OCI-LY3 (cell line): ENCODE data around the gene TARBP2.

Source experiments
- H2AFZ ChIP-seq: fragments of 200-600, 300-600 bp; shearing (Covaris generic); 2 replicates; pipeline ENCODE4 v1.6.0; 2014; ENCODE audit warnings: antibody characterized with exemption, low read depth, low read length
- H3K27ac ChIP-seq: fragments of 200-600, 300-600 bp; sonication (generic); 2 replicates; pipeline ENCODE4 v1.5.1; 2014; ENCODE audit warnings: mild to moderate bottlenecking, low read length, moderate library complexity, mixed read lengths
- H3K27me3 ChIP-seq: fragments of 200-600, 300-600 bp; sonication (generic); 2 replicates; pipeline ENCODE4 v1.6.1; 2014; ENCODE audit warnings: low read depth, low read length, mixed read lengths
- H3K36me3 ChIP-seq: fragments of 200-600, 300-600 bp; sonication (generic); replicated peaks from 2 replicates; pipeline ENCODE3; 2014; ENCODE audit warnings: low read depth, low read length, mixed read lengths
- H3K4me1 ChIP-seq: fragments of 300-600, 200-600 bp; sonication (generic); 2 replicates; pipeline ENCODE4 v1.6.1; 2014; ENCODE audit warnings: low read length, mixed read lengths
- H3K4me2 ChIP-seq: fragments of 200-600, 300-600 bp; sonication (generic); 2 replicates; pipeline ENCODE4 v1.6.1; 2014; ENCODE audit warnings: low read length, mixed read lengths
- H3K4me3 ChIP-seq: fragments of 300-600, 200-600 bp; sonication (generic); 2 replicates; pipeline ENCODE4 v1.5.1; 2014; ENCODE audit warnings: antibody characterized with exemption, mild to moderate bottlenecking, low read length, moderate library complexity
- H3K79me2 ChIP-seq: fragments of 300-600, 200-600 bp; shearing (Covaris generic); 2 replicates; pipeline ENCODE4 v1.6.1; 2014; ENCODE audit warnings: mild to moderate bottlenecking, low read length, mixed read lengths
- H3K9ac ChIP-seq: fragments of 300-600, 200-600 bp; shearing (Covaris generic); 2 replicates; pipeline ENCODE4 v1.6.0; 2014; ENCODE audit warnings: mild to moderate bottlenecking, low read length, moderate library complexity
- H3K9me3 ChIP-seq: fragments of 200-600, 300-600 bp; shearing (Covaris generic); 2 replicates; pipeline ENCODE4 v1.6.1; 2014; ENCODE audit warnings: low read length, mixed read lengths; ENCODE audit not compliant: insufficient read depth
- H4K20me1 ChIP-seq: fragments of 200-600, 300-600 bp; sonication (generic); 2 replicates; pipeline ENCODE4 v1.6.1; 2016; ENCODE audit warnings: low read length, mixed read lengths; ENCODE audit not compliant: insufficient read depth
- EZH2phosphoT487 ChIP-seq: fragments of 200-600 bp; shearing (Covaris generic); IDR thresholded peaks from 2 replicates; pipeline ENCODE4 v1.6.1; 2018; ENCODE audit warnings: antibody characterized with exemption, mixed run types, low read depth
- TF ChIP-seq, protein P1 (sequence below): fragments of 200-600, 300-600 bp; sonication (generic); IDR thresholded peaks from 2 replicates; pipeline ENCODE4 v1.5.1; 2014; ENCODE audit warnings: antibody characterized with exemption, low read length, low read depth

Gene TARBP2

DNA sequence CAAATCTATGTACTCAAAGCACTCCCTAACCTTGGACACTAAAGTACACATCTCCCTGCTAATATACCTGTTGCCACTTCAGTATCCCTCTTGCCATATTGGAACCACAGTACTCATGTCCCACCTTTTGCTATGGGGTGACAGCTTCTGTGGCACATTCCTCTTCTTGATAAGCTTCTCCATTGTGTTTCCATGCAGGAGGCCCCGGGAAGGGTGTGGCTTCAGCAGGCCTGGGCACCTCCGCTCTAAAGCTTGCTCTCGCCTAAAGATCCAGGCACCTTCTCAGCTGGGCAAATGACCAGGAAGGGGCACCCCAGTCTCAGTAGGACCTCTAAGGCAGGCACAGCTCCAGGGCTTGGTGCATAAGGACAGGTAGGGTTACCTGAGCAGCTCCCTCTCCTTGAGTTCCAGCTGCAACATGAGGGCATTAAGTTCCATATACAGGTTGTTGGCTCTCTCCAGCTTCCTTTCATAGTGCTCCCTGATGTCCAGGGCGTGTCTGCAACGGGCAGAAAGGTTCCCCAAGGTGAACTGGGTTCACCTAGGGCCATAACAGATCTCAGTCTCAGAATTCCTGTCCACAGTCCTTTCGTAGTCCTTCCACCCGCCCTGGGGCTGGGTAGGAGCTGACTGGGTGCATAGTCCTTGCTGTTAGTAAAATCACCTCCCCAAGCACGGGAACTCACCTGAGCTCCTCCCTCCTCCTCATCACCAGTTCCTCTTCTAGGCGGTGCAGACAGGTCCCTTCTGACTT, 17.7 kb upstream of the TARBP2 start:
- H3K4me2 ChIP-seq = no peak overlapping the region
- no peaks in the 10 kb centered on the region for H3K27me3 ChIP-seq
- peaks cover 42% of the 10 kb centered on the region for H3K36me3 ChIP-seq
- H4K20me1 ChIP-seq = peaks cover 38% of the 10 kb centered on the region
- H3K9ac ChIP-seq = no peak overlapping the region
- no peak for TF ChIP-seq EZH2phosphoT487
- TF ChIP-seq, protein P1, sequence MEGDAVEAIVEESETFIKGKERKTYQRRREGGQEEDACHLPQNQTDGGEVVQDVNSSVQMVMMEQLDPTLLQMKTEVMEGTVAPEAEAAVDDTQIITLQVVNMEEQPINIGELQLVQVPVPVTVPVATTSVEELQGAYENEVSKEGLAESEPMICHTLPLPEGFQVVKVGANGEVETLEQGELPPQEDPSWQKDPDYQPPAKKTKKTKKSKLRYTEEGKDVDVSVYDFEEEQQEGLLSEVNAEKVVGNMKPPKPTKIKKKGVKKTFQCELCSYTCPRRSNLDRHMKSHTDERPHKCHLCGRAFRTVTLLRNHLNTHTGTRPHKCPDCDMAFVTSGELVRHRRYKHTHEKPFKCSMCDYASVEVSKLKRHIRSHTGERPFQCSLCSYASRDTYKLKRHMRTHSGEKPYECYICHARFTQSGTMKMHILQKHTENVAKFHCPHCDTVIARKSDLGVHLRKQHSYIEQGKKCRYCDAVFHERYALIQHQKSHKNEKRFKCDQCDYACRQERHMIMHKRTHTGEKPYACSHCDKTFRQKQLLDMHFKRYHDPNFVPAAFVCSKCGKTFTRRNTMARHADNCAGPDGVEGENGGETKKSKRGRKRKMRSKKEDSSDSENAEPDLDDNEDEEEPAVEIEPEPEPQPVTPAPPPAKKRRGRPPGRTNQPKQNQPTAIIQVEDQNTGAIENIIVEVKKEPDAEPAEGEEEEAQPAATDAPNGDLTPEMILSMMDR = no peak
- H3K4me3 ChIP-seq = no peak overlapping the region
- no peaks in the 10 kb centered on the region for H3K9me3 ChIP-seq
- peak overlapping the region; percentile 8; the same call in 1 of the 2 replicates for H3K27ac ChIP-seq
- 0 out of 2 replicates have a peak, but pooled peaks cover 4% of the 10 kb centered on the region for H3K4me1 ChIP-seq
- H2AFZ ChIP-seq = no peak overlapping the region
- H3K79me2 ChIP-seq = peaks cover 7% of the 10 kb centered on the region

DNA sequence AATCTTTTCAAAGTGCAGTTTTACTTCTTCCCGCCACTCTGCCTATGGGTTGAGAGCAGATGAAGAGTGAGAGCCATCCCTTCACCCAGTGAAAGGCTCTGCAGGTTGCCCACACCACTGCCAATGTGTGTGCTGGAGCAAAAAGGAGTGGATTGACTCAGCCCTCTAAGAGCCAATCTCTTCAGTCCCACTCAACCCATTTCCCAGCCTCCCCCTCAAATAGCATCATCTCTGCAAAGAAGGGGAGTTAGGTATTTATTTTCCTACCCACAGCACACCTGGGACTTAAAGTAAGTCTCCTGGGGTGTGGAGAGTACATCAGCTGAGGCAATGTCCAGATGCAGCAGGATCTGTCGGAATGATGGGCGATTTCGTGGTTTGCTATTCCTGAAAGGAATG, 17.1 kb upstream of the TARBP2 start:
- H3K27me3 ChIP-seq = no peaks in the 10 kb centered on the region
- no peaks in the 10 kb centered on the region for H3K9me3 ChIP-seq
- H3K79me2 ChIP-seq = peaks cover 4% of the 10 kb centered on the region
- H3K27ac ChIP-seq = peak overlapping the region; percentile 8; the same call in 1 of the 2 replicates
- H3K9ac ChIP-seq = no peak overlapping the region
- H3K4me3 ChIP-seq = no peak overlapping the region
- H3K4me2 ChIP-seq = no peak overlapping the region
- TF ChIP-seq EZH2phosphoT487 = no peak
- TF ChIP-seq, protein P1 = no peak
- H3K4me1 ChIP-seq = 0 out of 2 replicates have a peak, but pooled peaks cover 4% of the 10 kb centered on the region
- H4K20me1 ChIP-seq = peaks cover 33% of the 10 kb centered on the region
- H3K36me3 ChIP-seq = peaks cover 37% of the 10 kb centered on the region
- no peak overlapping the region for H2AFZ ChIP-seq

DNA sequence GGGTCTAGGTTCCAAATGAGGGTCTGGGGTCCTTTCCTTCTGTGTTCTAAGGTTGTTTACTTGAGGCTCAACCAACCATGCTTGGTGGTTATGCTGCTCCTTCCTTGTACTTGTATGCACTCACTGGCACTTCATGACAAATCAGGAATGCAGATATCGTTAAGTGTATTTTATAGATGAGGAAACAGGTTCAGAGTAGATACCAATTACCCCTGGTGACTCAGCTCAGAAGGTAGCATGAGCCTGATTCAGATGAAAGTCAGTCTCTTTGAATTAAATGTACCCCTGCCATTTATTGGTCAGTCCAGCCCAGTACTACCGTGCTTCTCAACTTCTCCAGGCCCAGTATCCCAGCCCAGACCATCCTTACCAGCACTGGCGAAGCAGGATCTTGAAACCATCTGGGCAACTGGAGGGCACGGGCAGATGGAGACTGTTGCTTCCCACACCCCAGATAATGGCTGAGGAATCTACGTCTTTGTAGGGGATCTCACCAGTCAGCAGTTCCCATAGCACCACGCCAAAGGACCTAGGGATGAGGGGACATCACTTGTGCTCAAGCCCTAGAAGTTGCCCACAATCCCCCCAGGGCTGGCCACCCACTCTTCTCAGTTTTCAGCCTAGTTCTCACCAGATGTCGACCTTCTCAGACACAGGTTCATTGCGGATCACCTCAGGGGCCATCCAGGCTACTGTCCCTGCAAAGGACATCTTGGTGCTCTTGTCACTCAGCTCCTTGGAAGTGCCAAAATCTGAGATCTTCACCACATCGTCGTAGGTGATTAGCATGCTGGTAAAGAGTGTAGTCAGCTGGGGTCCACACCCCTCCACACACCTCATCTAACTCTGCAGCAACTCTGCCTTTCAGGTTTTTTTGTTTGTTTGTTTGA, 16.2 kb upstream of the TARBP2 start:
- Histone ChIP-seq H2AFZ (no peak overlapping the region), H3K36me3 (peaks cover 31% of the 10 kb centered on the region), H3K4me3 (no peak overlapping the region), H3K9ac (no peak overlapping the region), H3K4me1 (0 out of 2 replicates have a peak, but pooled peaks cover 2% of the 10 kb centered on the region), H3K27ac (no peak overlapping the region), H3K79me2 (peaks cover under 1% of the 10 kb centered on the region; the same call in 1 of the 2 replicates), H4K20me1 (peaks cover 31% of the 10 kb centered on the region), H3K9me3 (no peaks in the 10 kb centered on the region), H3K4me2 (no peak overlapping the region), H3K27me3 (no peaks in the 10 kb centered on the region)
- TF ChIP-seq, protein P1 = no peak
- TF ChIP-seq EZH2phosphoT487 = no peak
